Psoas muscle (tissue), 8 donors: Measurements from ENCODE around the gene HIGD1B. TPM values are rescaled to one million over a fixed set of nuclear protein-coding genes. Genes with fewer than 3 reads are reported as not detected.

ENCODE experiments used
- ATAC-seq, 4 donors: fragments of 200-7000 bp; cut with Tn5 transposase; one replicate each; pipeline ENCODE4 v1.9.1; 2020; ENCODE audit warnings: moderate library complexity in 3 of 4, mild to moderate bottlenecking in 2 of 4
- DNase-seq, 2 donors: peaks; one replicate each; pipeline ENCODE4 v3.0.0-alpha.2; 2020
- H3K27ac ChIP-seq: fragments of 200-600 bp; one replicate; pipeline ENCODE4 v1.8.0; 2022
- H3K27me3 ChIP-seq, 3 donors: fragments of 200-600 bp in 1 of 3; one replicate each; pipeline versions ENCODE4 v1.6.1 to v1.8.0; 2013 to 2022; ENCODE audit warnings: low read length in 2 of 3, mild to moderate bottlenecking in 2 of 3, moderate library complexity in 1 of 3; ENCODE audit not compliant: insufficient read depth in 3 of 3
- H3K36me3 ChIP-seq, 2 donors: fragments of 200-600 bp in 1 of 2; one replicate each; pipeline versions ENCODE4 v1.6.1 to v1.8.0; 2013 to 2022; ENCODE audit warnings: low read depth in 1 of 2, mild to moderate bottlenecking in 1 of 2, moderate library complexity in 1 of 2; ENCODE audit not compliant: insufficient read depth in 1 of 2
- H3K4me1 ChIP-seq: fragments of 200-600 bp; one replicate; pipeline ENCODE4 v1.8.0; 2022
- H3K4me3 ChIP-seq: fragments of 200-600 bp; one replicate; pipeline ENCODE4 v1.8.0; 2022; ENCODE audit warnings: mild to moderate bottlenecking
- H3K9me3 ChIP-seq: fragments of 200-600 bp; one replicate; pipeline ENCODE4 v1.8.0; 2022
- CTCF ChIP-seq: fragments of 200-600 bp; IDR thresholded peaks from one replicate; pipeline ENCODE4 v1.8.0; 2022; ENCODE audit warnings: antibody characterized with exemption
- WGBS, 3 donors: extraction: QIAGEN DNeasy Blood & Tissue Kit; methylation state at CpG; one replicate each; pipeline versions ENCODE4 v1.1.6 to v1.1.7; 2013; 5-methylcytosine and 5-hydroxymethylcytosine counted together
- intact Hi-C, 2 donors: fragments of 100-400 bp; cut with DNase I; formaldehyde crosslinking; loops; one replicate each; pipeline versions ENCODE4 v1.11.0 to v1.14.2; 2022
- polyA plus RNA-seq, 3 donors: library from polyadenylated mRNA; stranded (reverse); fragments of 200-250 nt; gene quantifications; one replicate each; pipeline ENCODE4 v1.2.3, GENCODE V29; 2013
- total RNA-seq, 4 donors: library from RNA; stranded (reverse); fragmentation: NEBNext Ultra II Directional in 2 of 4; extraction: Animal tissue kit (Norgen Biotek cat#: 25700) in 2 of 4; gene quantifications; one replicate each; pipeline versions ENCODE4 v1.2.1 to v1.2.4, GENCODE V29; 2021 to 2023
- donor health status: healthy with polysubstance abuse.
- donor health status: DM: no; HTN: no; CAD: no; lungs with moderate emphysema.
- donor health status: Bipolar disorder and iron deficiency.
- donor health status: healthy.
- donor health status: DM: yes; HTN: yes; CAD: no.
- donor health status: DM: no; HTN: no; CAD: no.
- donor health status: DM: no; HTN: no; CAD: no.
- donor health status: DM: yes; HTN: yes; CAD: no.

HIGD1B gene
- total and polyA plus RNA-seq, 7 donors: 4.6 to 17.9 (median 10.0) TPM

- 83 to 96% (median 87%) methylated on average over 3 of the region's 3 CpGs for WGBS, 3 donors
- Histone ChIP-seq H3K27ac (no peak overlapping the region), H3K9me3 (no peaks in the 10 kb centered on the region), H3K36me3 (peaks cover 19 to 95% of the 10 kb centered on the region in 2 donors), H3K27me3 (no peaks in the 10 kb centered on the region), H3K4me1 (peaks cover 13% of the 10 kb centered on the region), H3K4me3 (no peak overlapping the region)
- TF ChIP-seq CTCF: no peak
- DNase-seq (no peak), ATAC-seq (no peak)
- intact Hi-C loops: no loop called here
Measured at GRCh38 chr17:44867841-44868240, 20.2 kb downstream of the HIGD1B start.

DNA sequence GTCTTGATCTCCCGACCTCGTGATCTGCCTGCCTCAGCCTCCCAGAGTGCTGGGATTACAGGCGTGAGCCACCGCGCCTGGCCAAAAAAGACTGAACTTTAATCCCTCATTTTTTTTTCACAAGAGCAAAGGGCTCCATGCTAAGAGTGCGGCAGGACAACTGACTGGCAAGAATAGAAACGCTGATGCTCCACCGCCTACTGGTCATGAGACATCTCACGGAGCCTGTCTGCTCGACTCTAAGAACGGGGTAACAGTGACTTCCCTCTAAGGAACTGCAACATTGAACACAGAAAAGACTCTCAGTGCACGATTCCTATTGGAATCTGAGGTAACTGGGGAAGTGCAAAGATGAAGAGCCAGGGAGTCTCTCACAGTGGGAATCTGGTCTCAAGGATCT lies 23.9 kb downstream of the HIGD1B start:
- Histone ChIP-seq H3K27ac (peak overlapping the region; percentile 69), H3K9me3 (no peaks in the 10 kb centered on the region), H3K4me3 (no peak overlapping the region), H3K4me1 (peaks cover 20% of the 10 kb centered on the region), H3K27me3 (no peaks in the 10 kb centered on the region), H3K36me3 (peaks cover 12 to 95% of the 10 kb centered on the region in 2 donors)
- ATAC-seq (no peak), DNase-seq (no peak)
- intact Hi-C loops: no loop called here
- 90 to 96% (median 94%) methylated on average over 12 of the region's 12 CpGs for WGBS, 3 donors
- TF ChIP-seq CTCF: no peak

DNA sequence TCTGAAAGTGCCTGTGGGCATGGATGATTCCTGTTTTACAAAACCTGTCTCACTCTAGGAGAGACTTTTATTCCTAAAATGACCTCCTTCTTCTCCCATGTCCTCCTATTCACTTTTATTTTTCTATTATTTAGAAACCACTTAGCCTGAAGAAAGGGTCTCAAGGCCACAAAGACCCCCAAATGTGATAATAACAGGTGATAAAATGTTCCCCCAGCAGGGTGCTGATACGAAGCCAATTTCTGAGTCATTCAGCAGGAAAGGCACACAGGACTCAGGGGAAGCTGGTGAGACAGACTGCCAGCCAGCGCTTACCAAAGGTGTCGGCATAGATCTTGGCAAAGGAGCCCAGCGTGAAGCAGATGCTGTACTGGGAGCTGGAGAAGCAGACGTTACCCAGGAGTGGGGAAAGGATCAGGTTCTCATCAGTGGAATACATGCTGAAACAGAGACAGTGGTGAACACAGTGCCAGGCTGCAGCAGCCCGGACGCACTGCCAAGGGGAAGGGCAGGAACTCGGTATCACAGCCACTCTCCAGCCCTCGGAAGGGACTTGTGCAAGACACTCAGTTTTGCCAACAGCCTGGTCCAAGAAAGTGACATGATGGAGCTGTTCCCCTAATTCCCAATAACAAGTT lies 24.6 kb downstream of the HIGD1B start:
- DNase-seq: peak; percentile 62 to 87
- intact Hi-C loops: no loop called here
- peak overlapping the region; percentile 69 for H3K27ac ChIP-seq

DNA sequence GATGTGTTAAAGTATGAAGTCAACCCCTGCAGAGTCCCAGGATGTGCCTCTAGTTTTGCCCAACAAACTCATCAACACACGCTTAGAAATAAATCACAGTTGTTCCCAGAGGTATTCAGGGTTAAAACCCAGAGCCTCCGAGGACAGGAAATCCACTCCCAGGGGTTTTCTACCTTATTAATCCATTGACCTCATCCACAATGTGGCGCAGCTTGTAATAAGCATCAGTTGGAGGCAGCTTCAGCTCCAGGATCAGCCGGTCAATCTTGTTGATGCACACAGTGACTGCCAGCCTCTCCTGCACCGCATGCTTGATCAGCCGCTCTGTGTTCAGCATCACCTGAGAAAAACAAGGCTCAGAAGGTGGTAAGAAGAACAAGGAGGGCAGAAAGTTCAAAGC lies 28.1 kb downstream of the HIGD1B start:
- Histone ChIP-seq H3K27ac (no peak overlapping the region), H3K9me3 (no peaks in the 10 kb centered on the region), H3K4me1 (peaks cover 20% of the 10 kb centered on the region), H3K27me3 (no peaks in the 10 kb centered on the region), H3K4me3 (no peak overlapping the region), H3K36me3 (peaks cover 7 to 93% of the 10 kb centered on the region in 2 donors)
- intact Hi-C loops: no loop called here
- ATAC-seq (no peak), DNase-seq (no peak)
- WGBS, 3 donors: 88 to 90% (median 89%) methylated on average over 6 of the region's 6 CpGs
- TF ChIP-seq CTCF: no peak

More for the DNA sequence above, 24.6 kb downstream of the HIGD1B start:
- no peaks in the 10 kb centered on the region for H3K27me3 ChIP-seq
- ATAC-seq: peak; percentile 94 to 97 (median 97)
- H3K9me3 ChIP-seq: no peaks in the 10 kb centered on the region
- H3K4me1 ChIP-seq: peaks cover 20% of the 10 kb centered on the region
- 30 to 53% (median 31%) methylated on average over 9 of the region's 9 CpGs for WGBS, 3 donors
- no peak for TF ChIP-seq CTCF
- H3K4me3 ChIP-seq: no peak overlapping the region
- H3K36me3 ChIP-seq: peaks cover 14 to 93% of the 10 kb centered on the region in 2 donors

DNA sequence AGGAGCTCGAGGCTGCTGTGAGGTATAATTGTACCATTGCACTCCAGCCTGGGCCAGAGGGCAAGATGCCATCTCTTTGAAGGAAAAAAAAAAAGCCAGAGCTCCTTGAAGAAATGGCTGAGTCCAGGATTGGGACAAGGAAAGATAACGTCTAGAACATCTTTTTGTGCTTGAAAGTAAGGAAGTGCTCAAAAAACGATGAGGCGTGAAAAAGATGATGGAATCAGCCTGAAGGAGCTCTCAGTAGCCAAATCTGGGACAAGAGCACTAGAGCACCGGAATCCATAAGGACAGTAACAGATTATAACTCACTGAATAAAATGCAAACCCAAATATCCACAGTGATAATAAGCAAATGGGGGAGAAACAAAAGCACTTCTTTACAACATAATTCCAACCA lies 29.4 kb downstream of the HIGD1B start:
- Histone ChIP-seq H3K4me1 (peaks cover 12% of the 10 kb centered on the region), H3K27ac (no peak overlapping the region), H3K9me3 (no peaks in the 10 kb centered on the region), H3K27me3 (no peaks in the 10 kb centered on the region), H3K4me3 (no peak overlapping the region), H3K36me3 (peaks cover 12 to 93% of the 10 kb centered on the region in 2 donors)
- DNase-seq (no peak), ATAC-seq (no peak)
- intact Hi-C loops: no loop called here
- TF ChIP-seq CTCF: no peak
- WGBS, 3 donors: 80 to 87% (median 81%) methylated on average over 5 of the region's 5 CpGs
